PC-3 (cell line): Measurements from ENCODE around the gene CD48.

Source experiments
- CTCF ChIP-seq: fragments of 300-600 bp; sonication (generic); conservative IDR thresholded peaks from 2 replicates; pipeline ENCODE4 v1.5.1; 2017; ENCODE audit warnings: antibody characterized with exemption, low read depth, mild to moderate bottlenecking, low read length
- EZH2 ChIP-seq: fragments of 300-600 bp; sonication (generic); IDR thresholded peaks from one replicate; pipeline ENCODE4 v1.6.1; 2017; ENCODE audit warnings: antibody characterized with exemption, mild to moderate bottlenecking, low read length; ENCODE audit not compliant: unreplicated experiment
- EZH2phosphoT487 ChIP-seq: fragments of 300-600 bp; sonication (generic); IDR thresholded peaks from 2 replicates; pipeline ENCODE4 v1.6.1; 2018; ENCODE audit warnings: mild to moderate bottlenecking, antibody characterized with exemption, low read length, borderline replicate concordance

DNA sequence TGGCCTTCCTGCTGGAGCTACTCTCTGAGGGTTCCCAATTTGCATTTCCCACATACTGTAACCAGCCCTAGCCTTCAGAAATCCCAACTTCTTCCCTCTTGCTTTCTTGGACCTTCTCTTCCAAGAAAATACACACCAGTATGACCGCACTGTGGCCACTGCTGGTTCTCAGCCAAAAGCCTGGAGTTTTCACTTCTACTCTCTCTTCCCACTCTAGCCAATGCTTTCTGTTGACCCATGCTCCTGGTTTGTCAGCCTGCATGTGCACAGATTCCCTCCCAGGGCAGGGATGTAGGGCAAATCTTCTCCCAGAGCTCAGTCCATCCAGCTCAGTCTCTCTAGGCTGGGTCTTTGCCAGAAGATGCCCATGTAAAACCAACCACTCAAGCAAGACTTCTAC lies 65.4 kb downstream of the CD48 start:
- TF ChIP-seq EZH2phosphoT487, result no peak
- no peak for TF ChIP-seq CTCF
- TF ChIP-seq EZH2, result no peak
